Stimulated activated CD4-positive, alpha-beta T cell treated with anti-CD3 and anti-CD28 coated beads, Interleukin-12 subunit alpha, Interleukin-12 subunit beta, amount 100 ng/mL, for 48 hours (primary cell): ENCODE results near the gene RASGRP3.

Experiments
- DNase-seq, 3 donors: peaks; one replicate each; pipeline ENCODE4 v3.0.0-alpha.2; 2020; ENCODE audit warnings: low read depth in 2 of 3, low spot score in 1 of 3

RASGRP3 gene

GRCh38 chr2:33522576-33522975 lies 46.1 kb downstream of the RASGRP3 start:
- no peak for DNase-seq

- DNase-seq, result no peak
These were observed 49.2 kb downstream of the RASGRP3 start for GRCh38 chr2:33525666-33526065.

GRCh38 chr2:33526132-33526531 lies 49.7 kb downstream of the RASGRP3 start:
- DNase-seq, result no peak

GRCh38 chr2:33526921-33527320 lies 50.5 kb downstream of the RASGRP3 start:
- DNase-seq, result no peak

- no peak for DNase-seq
These were observed 52.0 kb downstream of the RASGRP3 start for GRCh38 chr2:33528441-33528950.

GRCh38 chr2:33529771-33530481 lies 53.5 kb downstream of the RASGRP3 start:
- no peak for DNase-seq

- DNase-seq, result no peak
These were observed 54.5 kb downstream of the RASGRP3 start for GRCh38 chr2:33530690-33531548.

- DNase-seq, result no peak
These were observed 55.2 kb downstream of the RASGRP3 start for GRCh38 chr2:33531549-33532059.

GRCh38 chr2:33532146-33532545 lies 55.7 kb downstream of the RASGRP3 start:
- DNase-seq, result no peak

GRCh38 chr2:33532966-33533365 lies 56.5 kb downstream of the RASGRP3 start:
- no peak for DNase-seq

GRCh38 chr2:33535421-33535820 lies 59.0 kb downstream of the RASGRP3 start:
- no peak for DNase-seq

GRCh38 chr2:33541243-33541642 lies 64.8 kb downstream of the RASGRP3 start:
- no peak for DNase-seq

- DNase-seq, result no peak
These were observed 73.8 kb downstream of the RASGRP3 start for GRCh38 chr2:33550206-33550605.

- no peak for DNase-seq
These were observed 76.5 kb downstream of the RASGRP3 start for GRCh38 chr2:33552758-33553461.

GRCh38 chr2:33555681-33556080 lies 79.2 kb downstream of the RASGRP3 start:
- DNase-seq, result no peak

GRCh38 chr2:33559328-33559727 lies 82.9 kb downstream of the RASGRP3 start:
- DNase-seq, result no peak

- DNase-seq, result no peak
These were observed 83.6 kb downstream of the RASGRP3 start for GRCh38 chr2:33560017-33560416.

GRCh38 chr2:33561872-33562271 lies 85.4 kb downstream of the RASGRP3 start:
- DNase-seq, result no peak

GRCh38 chr2:33570681-33571080 lies 94.2 kb downstream of the RASGRP3 start:
- no peak for DNase-seq

GRCh38 chr2:33573657-33574056 lies 97.2 kb downstream of the RASGRP3 start:
- no peak for DNase-seq

GRCh38 chr2:33577084-33577483 lies 100.6 kb downstream of the RASGRP3 start:
- DNase-seq, result no peak
